HCT116 (cell line): Measurements from ENCODE around the gene JAK3. TPM values are rescaled to one million over a fixed set of nuclear protein-coding genes. Genes with fewer than 3 reads are reported as not detected.
A peak's percentile ranks its signal among the peaks of the same experiment; 100 is the strongest.

Source experiments
- ATAC-seq: fragments of 200-7000 bp; cut with Tn5 transposase; 2 replicates; pipeline ENCODE4 v1.9.1; 2020; ENCODE audit warnings: mild to moderate bottlenecking, moderate library complexity
- BruUV-seq: library from RNA; stranded (reverse); fragments of 400-500 nt; replicated peaks from 2 replicates; lab custom pipeline; 2021; lab: Mats Ljungman, UMichigan
- CTCF ChIA-PET: fragments of 300-600 bp; sonication (Branson Sonifier 250); formaldehyde crosslinking; loops from one replicate; lab custom pipeline; 2021; ENCODE audit warnings: antibody characterized with exemption; lab: Charles Lee
- POLR2A ChIA-PET: fragments of 300-600, 350-600 bp; sonication (Branson Sonifier 250); formaldehyde crosslinking; loops from one replicate; lab custom pipeline; 2021; ENCODE audit warnings: antibody characterized with exemption; lab: Charles Lee
- RAD21 ChIA-PET, 2 experiments: fragments of 300-600 bp; sonication (Branson Sonifier 250); formaldehyde crosslinking; loops; one replicate each; lab custom pipeline; 2023; ENCODE audit warnings: low total read pairs in 2 of 2; ENCODE audit not compliant: uncharacterized antibody in 2 of 2, unreplicated experiment in 2 of 2, low non-redundant PET in 1 of 2; lab: Charles Lee
- DNase-seq: peaks from one replicate; pipeline ENCODE4 v3.0.0-alpha.2; 2010; ENCODE audit warnings: low read depth, low spot score
- H2AFZ ChIP-seq: fragments of 200-600 bp; shearing (Covaris generic), sonication (generic); 2 replicates; pipeline ENCODE4 v1.6.1; 2017; ENCODE audit warnings: low read depth, mixed run types, mixed read lengths, antibody characterized with exemption, low read length; ENCODE audit not compliant: poor library complexity, severe bottlenecking
- H3K27ac ChIP-seq: 2 replicates; pipeline ENCODE4 v1.5.1; 2012; ENCODE audit warnings: low read depth, low read length
- H3K27me3 ChIP-seq: fragments of 200-600 bp; sonication (generic); 2 replicates; pipeline ENCODE4 v1.6.1; 2016; ENCODE audit warnings: mixed run types, low read length, mixed read lengths; ENCODE audit not compliant: insufficient read depth
- H3K36me3 ChIP-seq, 2 experiments: fragments of 200-500 bp in 1 of 2; fragments of 200-600 bp in 1 of 2; sonication (Bioruptor generic) in 1 of 2; sonication (generic) in 1 of 2; 2 replicates each; pipeline versions ENCODE4 v1.5.1 to v1.6.1; 2014 to 2016; ENCODE audit warnings: low read length in 2 of 2, inconsistent platforms in 1 of 2, mixed read lengths in 1 of 2, mixed run types in 1 of 2; ENCODE audit not compliant: insufficient read depth in 2 of 2, control insufficient read depth in 1 of 2
- H3K4me1 ChIP-seq, 2 experiments: fragments of 200-600 bp in 1 of 2; sonication (generic) in 1 of 2; 2 replicates each; pipeline versions ENCODE4 v1.5.1 to v1.6.1; 2012 to 2017; ENCODE audit warnings: low read length in 2 of 2, inconsistent platforms in 1 of 2, mild to moderate bottlenecking in 1 of 2, mixed read lengths in 1 of 2, mixed run types in 1 of 2, moderate library complexity in 1 of 2; ENCODE audit not compliant: insufficient read depth in 2 of 2, control insufficient read depth in 1 of 2
- H3K4me2 ChIP-seq: fragments of 200-600 bp; sonication (generic); 2 replicates; pipeline ENCODE4 v1.6.1; 2017; ENCODE audit warnings: mixed run types, low read length, mixed read lengths
- H3K4me3 ChIP-seq, 2 experiments: fragments of 200-600 bp in 1 of 2; sonication (generic) in 1 of 2; replicated peaks in 1 of 2; 2 replicates each; pipeline ENCODE4 v1.5.1; 2011 to 2016; ENCODE audit warnings: low read length in 2 of 2, control low read depth in 1 of 2, low read depth in 1 of 2, mild to moderate bottlenecking in 1 of 2, mixed read lengths in 1 of 2, mixed run types in 1 of 2
- H3K79me2 ChIP-seq: fragments of 200-600 bp; sonication (generic); 2 replicates; pipeline ENCODE4 v1.6.1; 2017; ENCODE audit warnings: mild to moderate bottlenecking, mixed run types, low read length, moderate library complexity, mixed read lengths; ENCODE audit not compliant: insufficient read depth
- H3K9ac ChIP-seq: fragments of 200-600 bp; sonication (generic); 2 replicates; pipeline ENCODE4 v1.6.1; 2016; ENCODE audit warnings: low read length, mixed read lengths
- H3K9me2 ChIP-seq: fragments of 200-600 bp; sonication (generic), shearing (Covaris generic); 2 replicates; pipeline ENCODE4 v1.6.1; 2017; ENCODE audit warnings: mixed run types, mild to moderate bottlenecking, moderate library complexity; ENCODE audit not compliant: insufficient read depth
- H3K9me3 ChIP-seq, 2 experiments: fragments of 200-500 bp in 1 of 2; fragments of 200-600 bp in 1 of 2; sonication (Bioruptor generic) in 1 of 2; sonication (generic) in 1 of 2; 2 replicates each; pipeline ENCODE4 v1.6.1; 2014 to 2017; ENCODE audit warnings: low read length in 2 of 2, mixed read lengths in 2 of 2, inconsistent platforms in 1 of 2, low read depth in 1 of 2, mild to moderate bottlenecking in 1 of 2, mixed run types in 1 of 2, moderate library complexity in 1 of 2; ENCODE audit not compliant: control insufficient read depth in 1 of 2, insufficient read depth in 1 of 2
- H4K20me1 ChIP-seq: fragments of 200-600 bp; sonication (generic), shearing (Covaris generic); 2 replicates; pipeline ENCODE4 v1.6.1; 2017; ENCODE audit warnings: mixed run types, mild to moderate bottlenecking, moderate library complexity; ENCODE audit not compliant: insufficient read depth
- ATF3 ChIP-seq: IDR thresholded peaks from 2 replicates; pipeline ENCODE4 v1.6.1; 2012
- CEBPB ChIP-seq: IDR thresholded peaks from 2 replicates; pipeline ENCODE4 v1.6.1; 2012; ENCODE audit warnings: low read depth
- EGR1 ChIP-seq: IDR thresholded peaks from 2 replicates; pipeline ENCODE4 v1.6.1; 2012; ENCODE audit warnings: low read depth
- ELF1 ChIP-seq: IDR thresholded peaks from 2 replicates; pipeline ENCODE4 v1.6.1; 2012; ENCODE audit warnings: low read depth, borderline replicate concordance
- EZH2phosphoT487 ChIP-seq: fragments of 200-600 bp; IDR thresholded peaks from 2 replicates; pipeline ENCODE4 v1.6.1; 2018; ENCODE audit warnings: antibody characterized with exemption, borderline replicate concordance
- MAX ChIP-seq: IDR thresholded peaks from 2 replicates; pipeline ENCODE4 v1.6.1; 2012
- POLR2A ChIP-seq: IDR thresholded peaks from 2 replicates; pipeline ENCODE4 v1.7.0; 2011; ENCODE audit warnings: borderline replicate concordance; ENCODE audit not compliant: insufficient read depth, insufficient read length; ENCODE audit errors: extremely low read depth
- RAD21 ChIP-seq: IDR thresholded peaks from 2 replicates; pipeline ENCODE4 v1.6.1; 2012; ENCODE audit warnings: low read depth, mild to moderate bottlenecking
- REST ChIP-seq: IDR thresholded peaks from 2 replicates; pipeline ENCODE4 v1.6.1; 2012; ENCODE audit warnings: low read depth
- SIN3A ChIP-seq: IDR thresholded peaks from 2 replicates; pipeline ENCODE4 v1.6.1; 2012; ENCODE audit warnings: low read depth
- SRF ChIP-seq: IDR thresholded peaks from 2 replicates; pipeline ENCODE4 v1.6.1; 2012; ENCODE audit warnings: low read depth
- TCF7L2 ChIP-seq: IDR thresholded peaks from 2 replicates; pipeline ENCODE4 v1.7.0; 2011; ENCODE audit warnings: borderline replicate concordance, inconsistent platforms; ENCODE audit not compliant: insufficient read depth, insufficient read length; ENCODE audit errors: extremely low read depth
- ZFX ChIP-seq: fragments of 450-650 bp; IDR thresholded peaks from 2 replicates; pipeline ENCODE4 v1.6.1; 2017
- ZNF274 ChIP-seq: fragments of 200-500 bp; sonication (Bioruptor generic); IDR thresholded peaks from 2 replicates; pipeline ENCODE4 v1.6.1; 2014; ENCODE audit warnings: mild to moderate bottlenecking, low read depth, low read length, inconsistent platforms
- intact Hi-C: fragments of 100-400 bp; cut with micrococcal nuclease; formaldehyde crosslinking; loops from 2 replicates; pipeline ENCODE4 v1.10.0; 2022
- total RNA-seq: library from RNA; stranded (reverse); gene quantifications from one replicate; pipeline ENCODE4 v1.2.1, GENCODE V29; 2021; ENCODE audit not compliant: unreplicated experiment

JAK3 gene
- total RNA-seq, 1 experiment from 2014 or later, result 5.7 TPM

- CTCF ChIA-PET, result interaction anchor here (1.0 kb wide), 1 partner anchor 11 kb away, joined by 3 read pairs; no protein-coding TSS in a partner anchor
- H4K20me1 ChIP-seq, result peaks cover 17% of the 10 kb centered on the region; the same call in 1 of the 2 replicates
Observed at GRCh38 chr19:17863520-17864182, 15.9 kb upstream of the JAK3 start.

GRCh38 chr19:17862711-17863519 is 15.1 kb upstream of the JAK3 start:
- peak overlapping the region; percentile 84 for H3K27ac ChIP-seq
- H3K4me3 ChIP-seq, result no peak overlapping the region
- RAD21 ChIA-PET, result no interaction called here
- TF ChIP-seq EZH2phosphoT487, result no peak
- TF ChIP-seq RAD21, result no peak
- no peak for TF ChIP-seq POLR2A
- no peak for TF ChIP-seq ELF1
- no peak for TF ChIP-seq CEBPB
- TF ChIP-seq ZNF274, result no peak
- no peak for TF ChIP-seq SRF
- TF ChIP-seq MAX, result no peak
- no peak for TF ChIP-seq TCF7L2
- no peak for TF ChIP-seq EGR1
- no peak for TF ChIP-seq ATF3
- TF ChIP-seq SIN3A, result no peak
- TF ChIP-seq REST, result no peak
- no peak for TF ChIP-seq ZFX

More at GRCh38 chr19:17863520-17864182, 15.9 kb upstream of the JAK3 start:
- Histone ChIP-seq H3K9ac (peak overlapping the region; percentile 38; the same call in 1 of the 2 replicates), H3K4me2 (peak overlapping the region; percentile 23; the same call in 1 of the 2 replicates), H3K4me1 (peaks cover 39 to 64% of the 10 kb centered on the region in 2 experiments), H3K27ac (peak overlapping the region; percentile 84), H3K27me3 (no peaks in the 10 kb centered on the region), H3K4me3 (no peak overlapping the region), H3K36me3 (peaks cover 20 to 46% of the 10 kb centered on the region in 2 experiments), H3K9me3 (no peaks in the 10 kb centered on the region), H3K79me2 (peaks cover 41% of the 10 kb centered on the region), H2AFZ (no peak overlapping the region), H3K9me2 (no peaks in the 10 kb centered on the region)
- POLR2A ChIA-PET, result interaction anchor here (0.8 to 4.0 kb wide), 6 partner anchors 33 to 134 kb away, joined by 3 to 34 read pairs (median 5); partner anchors contain the start of genes B3GNT3 and CCDC124
- no peak for TF ChIP-seq CEBPB
- RAD21 ChIA-PET, result no interaction called here
- no TSS peak for BruUV-seq
- no peak for DNase-seq
- intact Hi-C loops, result no loop called here
- ATAC-seq, result no peak

More at GRCh38 chr19:17862711-17863519, 15.1 kb upstream of the JAK3 start:
- peaks cover 17% of the 10 kb centered on the region; the same call in 1 of the 2 replicates for H4K20me1 ChIP-seq
- peaks cover 41% of the 10 kb centered on the region for H3K79me2 ChIP-seq
- H3K9ac ChIP-seq, result peak overlapping the region; percentile 100
- H3K4me2 ChIP-seq, result peak overlapping the region; percentile 92
- ATAC-seq, result no peak
- peaks cover 20 to 46% of the 10 kb centered on the region in 2 experiments for H3K36me3 ChIP-seq
- no peaks in the 10 kb centered on the region for H3K9me2 ChIP-seq
- POLR2A ChIA-PET, result interaction anchor here (0.8 to 4.0 kb wide), 3 partner anchors 32 to 70 kb away, joined by 4 to 34 read pairs (median 7); partner anchors contain the start of gene CCDC124
- CTCF ChIA-PET, result no interaction called here
- peaks cover 39 to 64% of the 10 kb centered on the region in 2 experiments for H3K4me1 ChIP-seq
- no peak for DNase-seq
- no peaks in the 10 kb centered on the region for H3K27me3 ChIP-seq
- H2AFZ ChIP-seq, result no peak overlapping the region
- BruUV-seq, result no TSS peak
- intact Hi-C loops, result no loop called here
- no peaks in the 10 kb centered on the region for H3K9me3 ChIP-seq
